Lower leg skin (tissue), 3 donors: ENCODE data around the gene DMD.

Experiments used
- CTCF ChIP-seq, 3 donors: fragments of 450-650 bp; IDR thresholded peaks; one replicate each; pipeline ENCODE4 v1.5.1; 2016; ENCODE audit warnings: antibody characterized with exemption in 3 of 3, mild to moderate bottlenecking in 3 of 3, moderate library complexity in 2 of 3
- POLR2A ChIP-seq, 2 donors: fragments of 450-650 bp; IDR thresholded peaks; one replicate each; pipeline ENCODE4 v1.6.1; 2016 to 2017; ENCODE audit warnings: antibody characterized with exemption in 2 of 2, mild to moderate bottlenecking in 1 of 2, moderate library complexity in 1 of 2

- TF ChIP-seq POLR2A (IDR thresholded peaks at IDR 0.05) (no peak), CTCF (IDR thresholded peaks at IDR 0.05) (no peak)
These were observed 1703.0 kb downstream of the DMD start for GRCh38 chrX:31508338-31508737.
